ENCODE results near the gene UBE2R2. TPM values are rescaled to one million over a fixed set of nuclear protein-coding genes. Genes with fewer than 3 reads are reported as not detected.

UBE2R2 gene
- total and polyA plus RNA-seq, 2 of the 8 experiments (the other 6 are each of a cell fraction or from before 2014, with no cell fraction given), result 19.4 to 42.1 TPM

GRCh38 chr9:33816327-33817252 is at the start of gene UBE2R2 (continued):
- TF ChIP-seq SRF (IDR thresholded peaks at IDR 0.05; ENCODE audit: low read depth, low read length) (no peak), PHF8 (conservative IDR thresholded peaks at IDR 0.05; ENCODE audit: low read depth, low read length) (peak; percentile 61), TCF12 (IDR thresholded peaks at IDR 0.05; ENCODE audit: low read depth, low read length) (no peak), KDM4A (IDR thresholded peaks at IDR 0.05; ENCODE audit: low read depth, low read length, severe bottlenecking) (peak; percentile 48), NRF1 (IDR thresholded peaks at IDR 0.05; ENCODE audit: low read depth, low read length) (peak; percentile 53), CEBPB (IDR thresholded peaks at IDR 0.05; ENCODE audit: low read depth, low read length) (no peak), SIN3A (conservative IDR thresholded peaks at IDR 0.05 in 1 of 2, IDR thresholded peaks at IDR 0.05 in 1 of 2; ENCODE audit: low read depth in 1 of 2, low read length in 2 of 2) (no peak), RAD21 (IDR thresholded peaks at IDR 0.05 in 1 of 2, conservative IDR thresholded peaks at IDR 0.05 in 1 of 2; ENCODE audit: low read depth in 2 of 2, low read length in 2 of 2) (no peak), NANOG (IDR thresholded peaks at IDR 0.05; ENCODE audit: insufficient read depth, low read depth, low read length, poor library complexity, severe bottlenecking) (no peak), CBX8 (IDR thresholded peaks at IDR 0.05; ENCODE audit: borderline replicate concordance, low read depth, low read length) (no peak), CHD1 (IDR thresholded peaks at IDR 0.05; ENCODE audit: low read depth, low read length) (no peak), SP4 (IDR thresholded peaks at IDR 0.05; ENCODE audit: low read length) (no peak), EGR1 (IDR thresholded peaks at IDR 0.05; ENCODE audit: borderline replicate concordance, low read depth, low read length) (no peak), TAF1 (IDR thresholded peaks at IDR 0.05; ENCODE audit: low read depth, low read length) (peak; percentile 72), SUZ12 (IDR thresholded peaks at IDR 0.05; ENCODE audit: low read length) (peak; percentile 26; the same call in 1 of the 2 replicates), E2F6 (IDR thresholded peaks at IDR 0.05) (no peak; the same call in 1 of the 2 replicates), EP300 (IDR thresholded peaks at IDR 0.05; ENCODE audit: borderline replicate concordance in 1 of 2, low read depth in 2 of 2, low read length in 2 of 2) (no peak), ASH2L (IDR thresholded peaks at IDR 0.05; ENCODE audit: low read length) (peak; percentile 69), CREB1 (IDR thresholded peaks at IDR 0.05) (peak; percentile 77; the same call in 1 of the 2 replicates), TBP (IDR thresholded peaks at IDR 0.05; ENCODE audit: low read depth, low read length) (0 out of 2 replicates have a peak, but pooled peaks have one; percentile 30), RXRA (IDR thresholded peaks at IDR 0.05; ENCODE audit: insufficient read depth, low read depth, low read length) (no peak), KDM1A (IDR thresholded peaks at IDR 0.05; ENCODE audit: borderline replicate concordance, low read length) (no peak), RBBP5 (IDR thresholded peaks at IDR 0.05; ENCODE audit: borderline replicate concordance, low read depth, low read length) (peak; percentile 55; the same call in 1 of the 2 replicates)
